GM21619 (cell line): ENCODE measurements around the gene ASXL3.

ENCODE experiments used
- ATAC-seq: cut with Tn5 transposase; IDR thresholded peaks from one replicate; pipeline ENCODE4 v1.9.1; 2021; ENCODE audit not compliant: unreplicated experiment

The ASXL3 gene

DNA sequence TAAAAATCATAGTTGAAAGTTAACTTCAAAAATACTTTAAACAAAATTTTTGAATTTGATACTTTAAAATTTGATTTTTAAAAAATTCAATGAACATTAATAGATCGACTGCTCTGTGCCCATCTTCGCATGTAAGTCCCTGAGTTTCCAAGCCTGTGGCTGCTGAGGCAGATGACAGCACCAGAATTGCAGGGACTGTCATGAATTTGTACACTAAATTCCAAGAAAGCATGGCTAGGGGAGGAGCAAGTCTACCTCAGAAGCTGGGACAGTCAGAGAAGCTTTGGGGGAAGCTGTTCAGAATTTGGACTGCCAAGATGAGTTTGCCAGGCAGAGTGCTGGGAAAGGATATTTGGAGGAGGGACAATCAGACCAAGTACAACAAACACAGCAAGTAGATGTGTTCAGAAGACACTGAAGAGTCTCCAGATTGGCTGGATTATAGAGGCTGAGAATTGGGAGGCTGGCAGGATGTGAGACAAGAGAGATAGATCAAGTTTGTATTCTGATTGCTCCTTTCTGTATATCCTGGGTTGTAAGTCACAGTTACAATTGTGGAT is 79.0 kb downstream of the ASXL3 start:
- no peak for ATAC-seq

DNA sequence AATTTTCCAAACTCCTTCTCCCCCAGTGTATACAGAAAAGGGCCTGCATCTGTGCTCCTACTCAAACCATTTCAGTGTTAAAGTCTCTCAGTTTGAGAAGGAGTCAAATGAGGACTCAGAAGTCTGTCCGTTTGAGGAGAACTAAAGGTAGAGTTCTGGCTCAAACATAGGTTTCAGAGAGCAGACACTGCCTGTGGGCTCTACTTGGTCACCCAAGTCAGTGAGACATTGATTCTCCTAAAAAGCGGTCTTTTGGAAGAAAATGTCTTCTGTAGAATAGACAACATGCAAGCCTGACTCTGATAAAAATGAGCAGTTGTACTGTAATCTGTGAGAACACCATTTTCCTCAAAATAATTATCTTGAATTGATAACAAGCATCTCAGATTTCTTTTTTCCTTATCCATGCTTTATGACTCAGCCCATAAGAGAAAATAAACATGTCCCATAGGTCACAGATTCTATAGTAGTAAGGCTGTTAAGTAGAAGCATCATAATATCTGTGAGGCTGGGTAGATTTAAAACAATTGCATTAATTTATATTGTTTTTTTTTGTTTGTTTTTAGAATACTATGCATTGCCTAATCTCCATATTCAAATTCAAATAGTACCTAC is 82.8 kb downstream of the ASXL3 start:
- ATAC-seq, result no peak

DNA sequence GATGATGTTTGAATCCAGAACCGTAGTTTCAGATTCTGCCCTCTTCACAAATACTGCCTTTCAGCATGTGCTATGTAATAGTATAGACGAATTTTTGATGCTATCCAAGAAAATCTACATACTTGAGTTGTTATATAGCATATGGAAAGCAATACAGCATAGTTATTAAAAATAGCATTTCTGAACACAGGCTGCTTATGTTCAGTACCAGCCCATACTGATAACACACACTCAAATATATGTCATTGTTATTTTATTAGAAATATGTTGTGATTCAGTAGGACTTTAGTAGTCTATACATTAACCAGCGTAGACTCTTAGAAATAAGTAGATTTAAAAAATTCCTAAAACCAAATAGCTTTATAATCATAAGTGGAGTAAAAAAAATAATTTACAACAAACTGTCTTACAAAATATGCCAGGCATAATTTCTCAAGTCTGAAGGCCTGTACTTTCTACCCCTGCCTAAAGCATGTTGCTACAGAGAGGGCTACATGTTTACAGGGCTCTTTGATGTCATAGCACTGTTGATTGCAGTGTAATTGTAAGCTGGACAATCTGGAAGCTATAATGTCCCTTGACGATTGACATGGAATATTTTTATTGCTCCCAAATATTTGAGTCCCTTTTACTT is 86.3 kb downstream of the ASXL3 start:
- ATAC-seq, result no peak

DNA sequence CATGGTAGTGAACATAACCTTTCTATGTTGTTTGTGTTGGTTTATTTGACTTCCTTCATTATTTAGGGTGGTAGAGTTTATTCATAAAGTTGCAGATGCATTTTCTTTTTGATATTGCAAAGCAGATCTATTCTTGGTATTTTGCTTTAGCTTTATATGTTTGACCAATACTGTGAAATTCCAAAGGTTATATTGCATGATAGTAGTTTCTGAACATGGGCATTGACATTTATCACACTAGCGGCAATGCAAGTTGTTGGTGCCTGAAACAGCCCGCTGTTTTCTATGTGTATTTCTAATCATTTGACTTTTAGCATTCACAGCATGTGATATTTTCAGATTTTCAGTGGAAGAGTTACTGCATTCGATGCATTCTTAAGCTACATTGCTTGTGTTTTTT is 87.2 kb downstream of the ASXL3 start:
- no peak for ATAC-seq

DNA sequence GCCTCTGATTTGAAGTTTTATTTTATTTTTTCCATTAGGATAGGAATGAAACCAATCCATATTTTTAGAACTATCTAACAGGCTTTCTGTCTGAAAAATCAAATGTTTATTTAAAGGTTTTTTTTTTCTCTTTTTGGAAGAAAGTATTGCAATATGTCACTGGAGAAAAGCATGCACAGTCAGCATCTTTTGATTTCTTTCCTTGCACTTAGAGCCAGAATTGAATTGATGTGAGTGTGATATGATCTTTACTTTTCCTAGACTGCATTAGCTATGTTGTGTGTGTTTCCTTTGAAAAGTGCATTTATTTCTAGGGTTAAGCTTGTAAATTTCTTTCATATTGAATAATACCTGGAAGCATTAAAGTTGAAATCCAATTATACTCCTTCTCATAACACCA is 87.6 kb downstream of the ASXL3 start:
- no peak for ATAC-seq

DNA sequence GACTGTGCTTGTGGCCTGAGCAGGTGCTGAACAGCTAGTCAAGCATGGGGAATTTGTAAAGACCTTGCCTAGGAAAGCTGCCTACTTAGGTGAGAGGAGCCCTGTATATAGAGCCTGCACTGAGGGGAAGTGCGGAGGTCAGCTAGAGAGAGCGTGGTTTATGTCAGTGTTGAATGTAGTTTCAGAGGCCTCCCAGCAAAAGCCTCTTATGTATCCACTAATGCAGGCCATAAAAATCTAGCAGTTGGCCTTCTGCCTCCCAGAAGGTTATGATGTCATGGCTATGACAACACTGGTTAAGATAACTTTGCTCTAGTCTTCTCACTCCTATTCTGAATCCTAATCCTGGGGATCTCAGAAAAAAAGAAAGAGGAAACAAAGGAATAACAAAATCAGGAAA is 88.9 kb downstream of the ASXL3 start:
- ATAC-seq, result no peak

DNA sequence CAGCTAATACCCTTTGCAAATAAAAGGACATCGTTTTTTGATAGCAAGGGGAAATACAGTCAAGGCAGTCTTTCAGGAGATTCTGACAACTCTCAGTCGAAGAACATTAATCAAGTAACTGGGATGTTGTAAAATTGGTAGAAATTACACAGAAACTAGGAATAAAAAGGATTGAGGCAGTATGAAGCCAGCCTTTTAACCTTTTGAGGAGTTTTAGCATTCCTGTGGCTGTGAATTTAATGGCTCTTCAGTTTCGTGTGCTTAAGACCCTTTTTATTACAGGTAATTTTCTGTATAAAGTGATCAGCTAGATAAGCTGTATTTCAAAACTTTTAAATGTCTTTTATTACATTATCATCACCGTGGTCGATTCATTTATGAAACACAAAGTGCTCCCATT is 91.6 kb downstream of the ASXL3 start:
- no peak for ATAC-seq

DNA sequence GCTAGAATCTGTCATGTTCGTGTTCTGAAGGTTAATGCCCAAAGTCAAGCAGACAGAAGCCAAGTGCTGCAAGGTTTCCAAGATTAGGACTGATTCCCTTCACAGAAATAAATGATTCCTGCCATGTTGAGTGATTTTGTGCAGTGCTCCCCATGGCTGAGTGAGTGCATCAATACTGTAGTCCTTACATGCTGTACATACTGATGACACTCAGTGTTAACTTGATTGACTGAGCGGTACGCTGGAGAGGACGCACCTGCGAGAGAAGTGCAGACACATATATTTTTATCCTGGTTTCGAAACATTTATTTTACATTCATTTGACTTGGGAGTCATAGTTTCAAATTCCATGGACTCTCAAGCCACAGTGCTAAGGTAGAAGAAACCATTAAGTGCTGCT is 92.0 kb downstream of the ASXL3 start:
- no peak for ATAC-seq

DNA sequence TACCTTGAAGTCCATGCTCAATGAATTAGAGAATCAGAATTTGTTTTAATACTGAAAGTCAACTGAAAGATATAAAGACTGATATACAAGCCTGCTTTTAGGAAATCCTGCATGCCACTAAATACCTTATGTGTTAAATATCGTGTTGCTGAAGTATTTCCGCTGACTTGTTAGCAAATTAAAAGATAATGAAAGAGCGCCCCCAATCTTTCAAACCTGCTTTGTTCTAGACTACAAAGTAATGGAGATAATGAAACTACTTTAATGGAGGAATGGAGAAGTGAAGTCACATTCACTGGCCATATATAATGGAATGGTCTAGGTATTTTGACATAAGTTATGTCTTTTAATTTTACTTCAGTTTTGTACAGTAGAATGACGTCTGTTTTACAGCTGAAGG is 95.7 kb downstream of the ASXL3 start:
- ATAC-seq, result no peak

DNA sequence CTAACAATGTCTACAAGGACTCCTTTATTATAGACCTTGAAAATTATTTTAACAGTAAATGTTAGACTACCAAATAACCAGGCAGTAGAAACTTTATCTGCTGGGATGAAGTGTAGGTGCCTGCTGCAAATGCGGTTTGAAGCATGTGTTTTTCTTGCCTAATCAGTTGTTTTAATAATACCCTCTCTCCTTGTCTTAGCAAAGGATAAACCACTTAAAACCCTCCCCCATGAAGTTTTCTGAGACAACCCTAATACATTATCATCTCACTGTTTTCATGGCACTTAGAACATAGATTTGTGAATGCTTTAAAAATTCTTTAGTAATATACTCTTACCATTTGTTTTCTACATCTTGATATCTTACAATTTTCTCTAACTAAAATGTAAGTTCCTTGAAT is 98.6 kb downstream of the ASXL3 start:
- ATAC-seq, result no peak

DNA sequence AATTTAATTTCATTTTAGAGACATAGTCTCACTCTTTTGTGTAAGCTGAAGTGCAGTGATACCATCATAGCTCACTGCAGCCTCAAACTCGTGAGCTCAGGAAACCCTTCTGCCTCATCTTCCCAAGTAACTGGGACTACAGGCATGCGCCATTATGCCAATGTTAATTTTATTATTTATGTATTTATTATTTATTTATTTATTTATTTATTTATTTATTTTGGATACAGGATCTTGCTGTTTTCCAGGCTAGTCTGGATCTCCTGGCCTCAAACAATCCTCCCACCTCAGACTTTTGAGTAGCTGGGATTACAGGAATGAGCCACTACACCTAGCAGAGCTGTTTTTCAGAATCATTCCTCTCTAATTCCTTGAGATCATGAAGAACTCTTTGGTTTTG is 99.9 kb downstream of the ASXL3 start:
- no peak for ATAC-seq

DNA sequence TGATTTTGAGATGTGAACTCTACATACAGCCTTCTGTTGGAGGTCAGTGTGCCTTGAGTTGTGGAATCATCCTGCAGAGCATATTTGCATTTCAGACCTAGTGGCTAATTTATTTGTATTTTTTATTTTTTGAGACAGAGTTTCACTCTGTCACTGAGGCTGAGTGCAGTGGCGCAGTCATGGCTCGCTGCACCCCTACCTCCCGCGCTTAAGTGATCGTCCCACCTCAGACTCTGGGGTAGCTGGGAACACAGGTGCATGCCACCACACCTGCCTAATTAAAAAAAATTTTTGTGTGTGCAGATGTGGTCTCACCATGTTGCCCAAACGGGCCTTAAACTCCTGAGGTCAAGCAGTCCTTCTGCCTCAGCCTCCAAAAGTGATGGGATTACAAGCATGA is 104.4 kb downstream of the ASXL3 start:
- no peak for ATAC-seq

DNA sequence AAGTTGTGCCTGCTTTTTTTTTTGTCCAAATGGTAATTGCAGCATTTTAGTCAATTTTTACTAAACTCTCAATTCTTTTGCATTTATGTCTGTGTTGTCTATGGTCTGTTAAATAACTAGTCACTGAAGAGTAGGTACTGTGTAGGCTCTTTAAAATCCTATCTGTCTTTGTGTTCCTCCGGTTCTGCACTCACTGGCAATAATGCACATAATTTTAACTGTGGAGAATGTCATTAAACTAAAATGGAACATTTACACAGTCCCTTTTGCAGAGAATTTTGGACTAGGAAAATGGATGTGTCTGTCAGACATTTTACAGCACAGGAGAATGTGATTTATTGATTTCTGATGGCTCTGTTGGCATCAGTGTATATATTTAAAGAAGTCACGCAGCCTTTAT is 116.6 kb downstream of the ASXL3 start:
- no peak for ATAC-seq

DNA sequence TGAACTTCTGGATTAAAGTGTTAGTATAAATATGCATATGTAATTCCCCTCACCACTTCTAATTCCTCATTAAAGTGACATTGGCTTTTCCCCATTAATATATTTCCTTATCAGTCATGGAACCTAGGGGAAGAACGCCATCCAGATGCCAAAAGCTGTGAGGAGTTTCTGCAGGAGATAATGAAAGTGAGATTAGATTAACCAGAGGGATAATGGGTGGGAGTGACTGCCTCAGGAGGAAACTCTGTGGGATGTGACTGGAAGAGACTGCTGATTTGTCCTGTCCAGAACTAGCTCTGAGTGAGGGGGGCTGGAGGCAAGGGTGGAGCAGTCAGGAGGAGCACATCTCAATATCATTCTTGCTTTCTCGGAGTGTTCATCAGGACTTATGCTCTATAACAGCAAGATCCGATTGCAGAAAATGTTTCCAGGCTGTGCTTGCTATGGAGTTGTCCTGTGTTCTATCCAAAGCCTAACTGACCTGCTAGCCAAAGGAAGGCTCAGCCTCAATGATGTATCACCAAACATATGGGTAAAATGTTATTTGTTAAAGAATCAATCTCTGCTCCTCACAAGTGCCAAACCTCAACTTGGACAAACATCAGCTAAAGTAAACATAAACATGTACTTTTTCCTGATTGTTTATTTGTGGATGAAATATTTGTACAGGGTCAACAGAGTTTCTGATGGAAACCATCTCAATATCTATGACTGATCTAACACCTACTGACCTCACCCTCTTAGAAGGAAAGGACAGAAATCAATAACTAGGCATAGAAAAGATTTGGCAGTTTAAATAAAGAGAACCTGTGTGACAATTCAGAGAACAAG is 118.5 kb downstream of the ASXL3 start:
- no peak for ATAC-seq

DNA sequence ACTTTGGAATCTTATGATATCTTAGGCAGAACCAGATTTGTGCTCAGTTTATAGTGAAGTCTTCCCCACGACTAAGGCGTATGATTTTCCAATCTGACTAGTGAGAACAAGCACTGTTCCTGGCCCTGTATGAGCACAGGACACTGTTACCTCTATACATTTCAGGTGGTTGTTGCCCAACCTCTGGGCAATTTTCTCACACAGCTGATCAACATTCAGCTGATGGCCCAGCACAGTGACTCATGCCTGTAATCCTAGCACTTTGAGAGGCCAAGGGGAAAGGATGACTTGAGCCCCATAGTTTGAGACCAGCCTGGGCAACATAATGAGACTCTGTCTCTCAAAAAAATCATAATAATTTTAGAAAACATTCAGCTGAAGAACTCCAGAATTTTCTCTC is 119.5 kb downstream of the ASXL3 start:
- ATAC-seq, result no peak

DNA sequence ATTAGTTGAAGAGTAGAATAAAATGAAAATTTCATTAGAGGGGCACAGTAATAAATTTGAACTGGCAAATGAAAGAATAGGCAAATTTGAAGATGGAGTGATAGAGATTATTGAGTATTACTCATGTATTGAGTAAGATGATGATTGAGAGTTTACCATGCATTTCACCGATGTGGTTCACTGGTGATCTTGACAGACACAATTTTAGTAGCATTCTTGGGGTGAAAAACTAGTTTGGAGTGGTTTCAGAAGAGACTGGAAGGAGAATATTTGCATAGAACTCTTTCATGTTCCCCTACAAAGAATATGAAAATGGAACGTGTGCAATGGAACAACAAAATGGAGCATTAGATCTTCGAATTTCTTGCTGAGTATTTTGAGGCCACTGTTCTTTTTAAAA is 121.4 kb downstream of the ASXL3 start:
- ATAC-seq, result no peak

DNA sequence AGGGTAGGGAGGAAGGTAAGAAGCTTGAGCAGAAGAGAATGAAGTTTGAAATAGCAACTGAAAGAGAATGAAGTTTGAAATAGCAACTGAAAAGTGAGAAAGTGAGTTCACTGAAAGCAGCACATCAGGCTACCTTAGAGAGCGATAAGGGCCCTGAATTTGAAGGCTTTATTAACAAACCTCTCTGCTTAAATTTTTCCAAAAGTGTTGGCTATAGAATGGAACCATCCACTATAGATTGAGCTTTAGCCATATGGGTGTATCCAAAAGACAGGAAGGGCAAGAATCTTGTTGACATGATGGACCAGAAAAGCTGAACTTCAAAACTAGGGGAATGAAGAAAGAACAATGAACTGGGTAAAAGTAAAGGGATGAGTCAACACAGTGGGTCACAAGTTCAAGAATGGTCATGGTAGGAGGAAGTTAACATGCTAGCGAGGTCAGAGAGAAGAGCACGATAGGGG is 122.5 kb downstream of the ASXL3 start:
- peak; percentile 70 for ATAC-seq

DNA sequence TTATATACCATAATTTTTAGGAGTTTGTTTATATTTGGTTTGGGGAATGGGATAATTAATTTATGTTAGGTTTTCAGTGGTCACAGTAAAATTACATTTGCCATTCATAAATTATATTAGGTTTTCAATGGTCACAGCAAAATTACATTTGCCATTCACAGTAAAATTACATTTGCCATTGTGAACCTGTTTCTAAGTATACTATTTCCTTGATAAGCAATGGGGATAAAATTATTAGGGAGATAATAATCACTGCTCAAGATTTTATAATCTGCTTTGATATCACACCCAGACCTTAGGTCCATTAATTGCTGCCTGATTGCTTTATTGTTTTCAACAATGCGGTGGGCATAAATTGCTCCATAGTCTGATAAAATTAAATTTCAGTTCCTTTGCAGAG is 124.6 kb downstream of the ASXL3 start:
- ATAC-seq, result no peak

DNA sequence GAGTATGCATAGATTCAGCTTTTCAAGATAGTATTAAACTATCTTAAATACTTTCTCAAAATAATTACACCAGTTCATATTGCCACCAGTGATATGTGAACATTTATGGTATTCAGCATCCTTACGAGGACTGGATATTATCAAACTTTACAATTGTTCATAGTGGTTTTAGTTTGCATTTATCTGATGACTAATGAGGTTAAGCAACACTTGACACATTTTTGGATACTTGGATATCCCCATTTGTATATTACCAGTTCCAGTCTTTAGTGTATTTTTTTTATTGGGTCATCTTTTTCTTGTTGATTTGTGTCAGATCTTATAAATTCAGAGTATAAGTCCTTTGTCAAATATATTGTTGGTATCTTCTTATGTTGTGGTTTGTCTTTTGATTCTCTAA is 128.4 kb downstream of the ASXL3 start:
- no peak for ATAC-seq

DNA sequence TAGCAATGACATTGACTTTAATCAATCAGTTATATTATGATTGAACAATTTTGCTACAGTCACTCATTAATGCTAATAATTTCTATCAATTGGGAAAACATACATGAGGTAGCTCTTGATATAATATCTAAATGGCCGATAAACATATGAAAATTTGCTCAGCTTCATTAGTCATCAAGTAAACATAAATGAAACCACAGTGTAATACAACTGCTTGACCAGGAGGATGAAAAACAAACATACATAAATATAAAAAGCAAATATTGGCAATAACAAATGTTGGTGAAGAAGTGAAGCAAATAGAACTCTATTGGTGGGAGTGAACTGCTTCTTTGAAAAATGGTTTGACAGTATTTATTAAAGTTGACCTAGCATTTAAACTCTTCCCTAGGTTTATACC is 130.9 kb downstream of the ASXL3 start:
- no peak for ATAC-seq

DNA sequence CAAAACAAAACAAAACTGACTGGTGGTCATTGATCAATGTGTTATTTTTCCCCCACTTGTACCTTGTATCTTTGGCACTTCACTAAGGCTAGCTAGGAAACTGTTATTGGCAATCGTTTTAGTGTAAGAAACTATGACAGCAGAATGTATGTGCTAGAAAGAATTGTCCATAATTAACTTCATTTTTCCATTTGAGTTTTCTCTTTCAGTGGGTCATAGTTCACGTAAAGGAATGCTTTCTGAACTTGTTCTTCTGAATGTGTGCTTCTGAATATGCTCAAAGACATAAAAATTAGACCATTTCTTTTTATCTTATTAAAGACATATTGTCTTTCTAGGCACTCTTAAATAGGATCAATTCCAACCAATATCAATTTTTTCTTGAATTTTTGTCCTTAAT is 132.2 kb downstream of the ASXL3 start:
- no peak for ATAC-seq

DNA sequence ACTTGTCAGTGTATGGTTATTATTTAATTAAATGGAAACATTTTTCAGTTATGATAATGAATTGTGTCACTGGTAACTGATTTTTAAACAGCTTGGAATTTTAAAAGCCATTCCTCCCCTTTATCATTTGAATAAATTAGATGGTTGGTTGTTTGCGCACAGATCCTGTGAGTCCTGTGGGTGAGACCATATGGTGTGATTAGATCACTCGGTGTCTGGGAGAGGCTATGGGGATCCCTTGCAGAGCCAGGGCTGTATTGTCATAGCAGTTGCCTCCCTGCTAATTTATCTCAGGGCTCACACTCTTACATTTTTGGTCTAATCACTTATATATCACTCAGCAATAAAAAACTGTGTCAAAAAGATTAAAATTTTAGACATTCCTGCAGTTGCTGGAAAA is 133.5 kb downstream of the ASXL3 start:
- ATAC-seq, result no peak
